ENCODE results near the gene SSR3.

The SSR3 gene

GRCh38 chr3:156535162-156535627, 19.7 kb downstream of the SSR3 start (continued):
- no peak for TF ChIP-seq ZNF280C (tag by site-specific recombination; IDR thresholded peaks at IDR 0.05)
- TF ChIP-seq ZNF274 (IDR thresholded peaks at IDR 0.05; ENCODE audit: low read length), result no peak
- TF ChIP-seq ZNF274 (tag by site-specific recombination; IDR thresholded peaks at IDR 0.05; ENCODE audit: borderline replicate concordance), result no peak
- no peak for TF ChIP-seq KLF16 (tag by site-specific recombination; IDR thresholded peaks at IDR 0.05)
- no peak for TF ChIP-seq ZNF433 (tag by site-specific recombination; IDR thresholded peaks at IDR 0.05; ENCODE audit: low read depth)
- peak; percentile 73 for TF ChIP-seq ZNF629 (tag by site-specific recombination; IDR thresholded peaks at IDR 0.05)
- peak; percentile 59 for TF ChIP-seq ZNF654 (tag by site-specific recombination; IDR thresholded peaks at IDR 0.05; ENCODE audit: low read depth)
- TF ChIP-seq SP7 (tag by site-specific recombination; IDR thresholded peaks at IDR 0.05), result peak; percentile 80
- TF ChIP-seq ZNF366 (tag by site-specific recombination; conservative IDR thresholded peaks at IDR 0.05), result peak; percentile 64; the same call in 1 of the 2 replicates
- TF ChIP-seq ZNF843 (tag by site-specific recombination; IDR thresholded peaks at IDR 0.05), result peak; percentile 46; the same call in 1 of the 2 replicates
- TF ChIP-seq ZNF362 (tag by site-specific recombination; IDR thresholded peaks at IDR 0.05), result no peak
- TF ChIP-seq ZEB2 (tag by site-specific recombination; IDR thresholded peaks at IDR 0.05), result peak; percentile 74
- peak; percentile 54; the same call in 1 of the 2 replicates for TF ChIP-seq ZNF335 (tag by site-specific recombination; conservative IDR thresholded peaks at IDR 0.05)
- TF ChIP-seq ZFP37 (tag by site-specific recombination; IDR thresholded peaks at IDR 0.05), result peak; percentile 71; the same call in 1 of the 2 replicates
- no peak for TF ChIP-seq ZNF175 (tag by site-specific recombination; IDR thresholded peaks at IDR 0.05)

GRCh38 chr3:156533205-156533604, 21.7 kb downstream of the SSR3 start:
- no peak overlapping the region for H3K27ac ChIP-seq (ENCODE audit: extremely low read depth, low read depth, low read length)
- H3K4me1 ChIP-seq (ENCODE audit: control insufficient read depth, insufficient read depth, low read length), result no peaks in the 10 kb centered on the region
- no peaks in the 10 kb centered on the region for H3K36me3 ChIP-seq (ENCODE audit: control insufficient read depth in 2 of 2, insufficient read depth in 1 of 2, low read length in 2 of 2)
- H3K9me3 ChIP-seq (ENCODE audit: control insufficient read depth, insufficient read depth, low read depth, low read length), result no peaks in the 10 kb centered on the region
- TF ChIP-seq IKZF3 (tag by site-specific recombination; IDR thresholded peaks at IDR 0.05) (no peak), HOXC10 (CRISPR knock-in tag; IDR thresholded peaks at IDR 0.05) (no peak), ZBTB26 (tag by site-specific recombination; optimal IDR thresholded peaks at IDR 0.05) (no peak), ZNF629 (tag by site-specific recombination; IDR thresholded peaks at IDR 0.05) (no peak), ZNF280C (tag by site-specific recombination; IDR thresholded peaks at IDR 0.05) (no peak), ZBTB7A (tag by site-specific recombination; IDR thresholded peaks at IDR 0.05; ENCODE audit: low read depth) (no peak), BCL11B (tag by site-specific recombination; IDR thresholded peaks at IDR 0.05; ENCODE audit: low read depth) (no peak), ZNF148 (tag by site-specific recombination; IDR thresholded peaks at IDR 0.05; ENCODE audit: borderline replicate concordance) (no peak), SP7 (tag by site-specific recombination; IDR thresholded peaks at IDR 0.05) (no peak), ZNF514 (tag by site-specific recombination; IDR thresholded peaks at IDR 0.05) (no peak), ZNF560 (tag by site-specific recombination; IDR thresholded peaks at IDR 0.05; ENCODE audit: borderline replicate concordance) (no peak)
- no peak overlapping the region for H3K4me3 ChIP-seq (ENCODE audit: low read depth, low read length)
- POLR2A ChIA-PET, result no interaction called here
- CTCF ChIA-PET, result interaction anchor here (0.6 kb wide), 1 partner anchor 125 kb away, joined by 4 read pairs; no protein-coding TSS in a partner anchor
